Measurements from ENCODE around the gene SMARCA1.
A peak's percentile ranks its signal among the peaks of the same experiment; 100 is the strongest.
"Not testable (repeated sequence)": the region's sequence is repeated elsewhere in the genome, so short reads cannot be mapped to it uniquely, and the experiment has no call there.

Gene SMARCA1, protein sequence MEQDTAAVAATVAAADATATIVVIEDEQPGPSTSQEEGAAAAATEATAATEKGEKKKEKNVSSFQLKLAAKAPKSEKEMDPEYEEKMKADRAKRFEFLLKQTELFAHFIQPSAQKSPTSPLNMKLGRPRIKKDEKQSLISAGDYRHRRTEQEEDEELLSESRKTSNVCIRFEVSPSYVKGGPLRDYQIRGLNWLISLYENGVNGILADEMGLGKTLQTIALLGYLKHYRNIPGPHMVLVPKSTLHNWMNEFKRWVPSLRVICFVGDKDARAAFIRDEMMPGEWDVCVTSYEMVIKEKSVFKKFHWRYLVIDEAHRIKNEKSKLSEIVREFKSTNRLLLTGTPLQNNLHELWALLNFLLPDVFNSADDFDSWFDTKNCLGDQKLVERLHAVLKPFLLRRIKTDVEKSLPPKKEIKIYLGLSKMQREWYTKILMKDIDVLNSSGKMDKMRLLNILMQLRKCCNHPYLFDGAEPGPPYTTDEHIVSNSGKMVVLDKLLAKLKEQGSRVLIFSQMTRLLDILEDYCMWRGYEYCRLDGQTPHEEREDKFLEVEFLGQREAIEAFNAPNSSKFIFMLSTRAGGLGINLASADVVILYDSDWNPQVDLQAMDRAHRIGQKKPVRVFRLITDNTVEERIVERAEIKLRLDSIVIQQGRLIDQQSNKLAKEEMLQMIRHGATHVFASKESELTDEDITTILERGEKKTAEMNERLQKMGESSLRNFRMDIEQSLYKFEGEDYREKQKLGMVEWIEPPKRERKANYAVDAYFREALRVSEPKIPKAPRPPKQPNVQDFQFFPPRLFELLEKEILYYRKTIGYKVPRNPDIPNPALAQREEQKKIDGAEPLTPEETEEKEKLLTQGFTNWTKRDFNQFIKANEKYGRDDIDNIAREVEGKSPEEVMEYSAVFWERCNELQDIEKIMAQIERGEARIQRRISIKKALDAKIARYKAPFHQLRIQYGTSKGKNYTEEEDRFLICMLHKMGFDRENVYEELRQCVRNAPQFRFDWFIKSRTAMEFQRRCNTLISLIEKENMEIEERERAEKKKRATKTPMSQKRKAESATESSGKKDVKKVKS

DNA sequence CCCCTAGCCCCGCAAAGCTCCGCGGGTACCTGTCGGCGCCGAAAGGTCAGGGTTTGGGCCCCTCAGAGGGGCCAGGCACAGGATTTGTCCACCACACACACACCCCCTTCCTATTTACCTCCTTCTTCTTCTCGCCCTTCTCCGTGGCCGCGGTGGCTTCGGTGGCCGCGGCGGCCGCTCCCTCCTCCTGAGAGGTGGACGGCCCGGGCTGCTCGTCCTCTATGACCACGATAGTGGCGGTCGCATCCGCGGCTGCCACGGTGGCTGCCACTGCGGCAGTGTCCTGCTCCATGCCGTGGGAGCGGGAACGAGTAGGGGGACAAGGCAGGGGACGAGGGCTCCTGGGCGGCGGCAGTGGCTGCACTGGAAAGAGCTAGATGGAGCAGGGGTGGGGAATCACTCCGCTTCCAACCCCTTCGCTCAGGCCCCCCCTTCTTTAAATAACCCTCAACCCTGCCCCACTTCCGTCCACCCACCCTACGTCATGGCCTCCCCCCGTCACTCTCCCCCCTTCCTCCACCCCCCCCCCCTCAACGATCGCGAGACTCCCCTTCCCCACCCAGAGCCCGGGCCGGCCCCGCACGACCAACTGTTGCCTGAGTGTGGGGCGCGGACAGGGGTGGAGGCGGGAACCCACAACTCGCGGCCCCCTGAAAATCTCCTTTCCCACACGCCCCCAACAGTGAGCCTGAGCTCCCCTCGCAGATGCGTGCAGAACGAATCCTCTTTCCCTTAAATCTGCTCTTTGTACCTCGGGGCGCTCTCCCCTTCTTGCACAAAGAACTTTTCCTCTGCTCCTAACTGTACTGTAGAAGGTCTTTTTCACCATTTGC, at the start of gene SMARCA1:
SMARCA1 (minus strand) TSS at position 412 of the 833 bp plus-strand sequence; CDS start at position 292, 120 bp downstream.
- Histone ChIP-seq H3K27me3 (ENCODE audit: low read depth, low read length) (no peaks in the 10 kb centered on the region), H3K27ac (ENCODE audit: low read length) (no peak within 1 kb of the TSS), H3K9me3 (ENCODE audit: control insufficient read depth in 1 of 2, low read length in 2 of 2) (no peaks in the 10 kb centered on the region), H3K36me3 (ENCODE audit: control insufficient read depth in 1 of 2, insufficient read depth in 2 of 2, low read length in 2 of 2) (no peaks in the 10 kb centered on the region), H3K4me1 (ENCODE audit: control insufficient read depth in 1 of 2, insufficient read depth in 2 of 2, low read length in 2 of 2) (peaks cover 0 to 6% of the 10 kb centered on the region in 2 donors), H3K4me3 (ENCODE audit: low read depth in 1 of 2, low read length in 2 of 2) (peak within 1 kb of the TSS; percentile 56 to 75)

DNA sequence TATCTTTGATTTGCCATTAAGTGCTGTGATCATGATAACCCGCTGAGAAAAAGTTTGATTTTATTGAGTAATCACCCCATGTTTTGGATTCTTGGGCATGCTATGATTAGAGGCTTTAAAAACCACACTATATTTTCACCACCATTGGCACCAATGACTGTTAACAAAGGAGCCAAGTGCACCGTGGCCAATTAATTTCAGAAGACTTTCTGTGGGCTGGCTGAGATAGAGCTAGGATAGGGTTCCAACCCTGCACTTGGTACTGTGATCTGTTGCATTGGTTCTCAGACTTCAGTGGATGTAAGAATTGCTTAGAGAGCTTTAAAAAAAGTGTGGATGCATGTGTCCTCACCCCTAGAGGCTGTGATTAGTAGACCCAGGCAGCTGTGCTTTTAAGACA, 49.1 kb upstream of the SMARCA1 start:
- Histone ChIP-seq H3K4me3 (ENCODE audit: low read depth in 1 of 2, low read length in 2 of 2) (no peak overlapping the region), H3K27ac (ENCODE audit: low read length) (no peak overlapping the region), H3K4me1 (ENCODE audit: control insufficient read depth in 1 of 2, insufficient read depth in 2 of 2, low read length in 2 of 2) (peaks cover 0 to 7% of the 10 kb centered on the region in 2 donors), H3K27me3 (ENCODE audit: low read depth, low read length) (no peaks in the 10 kb centered on the region), H3K9me3 (ENCODE audit: control insufficient read depth in 1 of 2, low read length in 2 of 2) (no peaks in the 10 kb centered on the region), H3K36me3 (ENCODE audit: control insufficient read depth in 1 of 2, insufficient read depth in 2 of 2, low read length in 2 of 2) (peaks cover 21 to 27% of the 10 kb centered on the region in 2 donors)

DNA sequence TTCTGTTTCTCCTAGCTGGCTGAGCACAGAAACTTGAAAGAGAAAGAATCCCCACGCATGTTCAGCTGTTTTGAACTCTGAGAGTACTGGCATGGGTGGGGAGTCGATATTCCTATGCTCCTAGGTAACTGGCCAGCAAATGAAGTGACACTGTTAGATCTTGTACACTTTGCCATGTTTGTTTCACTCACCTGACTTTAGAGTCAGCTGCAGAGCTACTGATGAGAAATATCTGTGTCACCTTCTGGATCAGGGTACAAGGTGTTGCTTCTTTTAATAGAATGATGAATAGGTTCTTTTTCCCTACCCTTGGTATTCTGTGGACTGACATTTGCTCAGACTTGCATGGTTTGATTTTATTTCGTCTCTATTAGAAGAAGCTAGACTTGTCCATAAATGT, 45.1 kb upstream of the SMARCA1 start:
- Histone ChIP-seq H3K4me1 (ENCODE audit: control insufficient read depth in 1 of 2, insufficient read depth in 2 of 2, low read length in 2 of 2) (peaks cover 7 to 8% of the 10 kb centered on the region in 2 donors), H3K36me3 (ENCODE audit: control insufficient read depth in 1 of 2, insufficient read depth in 2 of 2, low read length in 2 of 2) (peaks cover 9 to 10% of the 10 kb centered on the region in 2 donors), H3K27me3 (ENCODE audit: low read depth, low read length) (no peaks in the 10 kb centered on the region), H3K4me3 (ENCODE audit: low read depth in 1 of 2, low read length in 2 of 2) (no peak overlapping the region), H3K9me3 (ENCODE audit: control insufficient read depth in 1 of 2, low read length in 2 of 2) (no peaks in the 10 kb centered on the region), H3K27ac (ENCODE audit: low read length) (no peak overlapping the region)

DNA sequence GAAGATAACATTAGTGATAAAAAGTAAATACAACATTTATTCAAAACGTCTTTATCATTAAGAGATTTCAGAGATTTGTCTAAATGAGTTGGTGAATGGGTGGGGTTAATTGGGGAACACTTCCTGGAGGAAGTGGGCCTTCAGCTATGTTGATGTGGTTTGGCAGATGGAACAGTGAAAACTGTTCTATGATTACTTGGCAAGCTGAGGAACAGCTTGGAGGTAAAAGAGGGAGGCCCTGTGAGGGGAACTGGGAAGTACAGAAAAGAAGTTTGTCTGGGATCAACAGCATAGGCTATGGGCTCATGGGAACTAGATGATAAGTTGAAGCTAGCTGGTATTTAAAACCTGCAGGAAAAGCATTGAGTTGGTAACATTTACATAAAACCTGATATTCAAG, 42.8 kb upstream of the SMARCA1 start:
- Histone ChIP-seq H3K36me3 (ENCODE audit: control insufficient read depth in 1 of 2, insufficient read depth in 2 of 2, low read length in 2 of 2) (peaks cover 24 to 28% of the 10 kb centered on the region in 2 donors), H3K9me3 (ENCODE audit: control insufficient read depth in 1 of 2, low read length in 2 of 2) (no peaks in the 10 kb centered on the region), H3K4me3 (ENCODE audit: low read depth in 1 of 2, low read length in 2 of 2) (no peak overlapping the region), H3K4me1 (ENCODE audit: control insufficient read depth in 1 of 2, insufficient read depth in 2 of 2, low read length in 2 of 2) (peaks cover 7 to 8% of the 10 kb centered on the region in 2 donors), H3K27me3 (ENCODE audit: low read depth, low read length) (no peaks in the 10 kb centered on the region), H3K27ac (ENCODE audit: low read length) (no peak overlapping the region)

DNA sequence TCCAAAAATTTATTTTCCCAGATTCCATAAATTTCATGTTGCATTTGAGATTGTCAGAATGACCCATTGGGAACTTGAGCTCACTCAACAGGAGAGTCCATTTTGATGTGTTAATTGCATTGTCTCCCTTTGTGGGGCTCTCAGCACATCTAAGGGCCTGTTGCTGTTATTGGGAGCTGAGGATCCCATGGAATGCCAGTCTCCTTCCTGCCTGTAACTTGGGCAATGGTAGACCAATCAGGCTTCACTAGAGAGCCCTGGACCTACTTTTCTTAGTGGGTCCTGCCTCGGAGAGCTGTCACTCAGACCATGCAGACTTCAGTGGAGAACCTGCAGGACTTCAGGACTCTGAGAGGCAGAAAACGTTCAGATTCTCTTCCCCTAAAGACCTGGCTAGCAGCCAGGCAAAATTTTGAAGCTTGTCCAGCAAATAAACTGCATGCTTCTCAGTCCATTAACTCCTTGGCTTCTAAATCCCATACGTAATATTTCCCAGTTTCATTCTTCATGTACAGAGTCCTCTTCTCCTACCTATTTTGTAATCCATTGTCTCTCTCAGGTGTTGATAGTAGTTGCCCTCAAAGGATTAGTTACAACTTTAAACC, 41.9 kb upstream of the SMARCA1 start:
- no peaks in the 10 kb centered on the region for H3K9me3 ChIP-seq (ENCODE audit: control insufficient read depth in 1 of 2, low read length in 2 of 2)
- no peak overlapping the region for H3K4me3 ChIP-seq (ENCODE audit: low read depth in 1 of 2, low read length in 2 of 2)
- H3K36me3 ChIP-seq (ENCODE audit: control insufficient read depth in 1 of 2, insufficient read depth in 2 of 2, low read length in 2 of 2): peaks cover 31 to 33% of the 10 kb centered on the region in 2 donors
- peaks cover 7 to 8% of the 10 kb centered on the region in 2 donors for H3K4me1 ChIP-seq (ENCODE audit: control insufficient read depth in 1 of 2, insufficient read depth in 2 of 2, low read length in 2 of 2)
- H3K27ac ChIP-seq (ENCODE audit: low read length): no peak overlapping the region
- H3K27me3 ChIP-seq (ENCODE audit: low read depth, low read length): no peaks in the 10 kb centered on the region

DNA sequence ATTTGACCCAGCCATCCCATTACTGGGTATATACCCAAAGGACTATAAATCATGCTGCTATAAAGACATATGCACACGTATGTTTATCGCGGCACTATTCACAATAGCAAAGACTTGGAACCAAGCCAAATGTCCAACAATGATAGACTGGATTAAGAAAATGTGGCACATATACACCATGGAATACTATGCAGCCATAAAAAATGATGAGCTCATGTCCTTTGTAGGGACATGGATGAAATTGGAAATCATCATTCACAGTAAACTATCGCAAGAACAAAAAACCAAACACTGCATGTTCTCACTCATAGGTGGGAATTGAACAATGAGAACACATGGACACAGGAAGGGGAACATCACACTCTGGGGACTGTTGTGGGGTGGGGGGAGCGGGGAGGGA, 41.1 kb upstream of the SMARCA1 start:
- H3K36me3 ChIP-seq (ENCODE audit: control insufficient read depth in 1 of 2, insufficient read depth in 2 of 2, low read length in 2 of 2): peaks cover 31 to 35% of the 10 kb centered on the region in 2 donors
- H3K4me1 ChIP-seq (ENCODE audit: control insufficient read depth in 1 of 2, insufficient read depth in 2 of 2, low read length in 2 of 2); H3K4me3 ChIP-seq (ENCODE audit: low read depth in 1 of 2, low read length in 2 of 2); H3K27me3 ChIP-seq (ENCODE audit: low read depth, low read length); H3K27ac ChIP-seq (ENCODE audit: low read length); H3K9me3 ChIP-seq (ENCODE audit: control insufficient read depth in 1 of 2, low read length in 2 of 2): not testable (repeated sequence)

DNA sequence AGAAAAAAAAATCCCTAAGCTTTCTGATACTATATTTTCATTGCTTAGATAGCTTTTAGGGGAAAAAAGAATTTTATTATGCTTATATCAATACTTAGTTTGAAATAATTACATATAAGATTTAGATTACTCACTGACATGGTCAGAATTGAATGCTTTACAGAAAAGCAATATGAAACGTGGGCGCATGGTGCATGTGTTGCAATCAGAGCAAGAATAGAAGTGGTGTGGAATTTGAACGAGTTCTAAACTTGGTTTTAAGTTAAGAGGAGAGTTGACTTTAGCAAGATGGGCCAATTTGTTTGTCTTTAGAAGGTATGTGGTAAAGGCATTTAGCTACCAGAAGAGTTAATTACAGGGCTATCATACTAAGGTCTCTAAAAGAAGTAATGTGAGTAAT, 38.2 kb upstream of the SMARCA1 start:
- Histone ChIP-seq H3K27me3 (ENCODE audit: low read depth, low read length) (no peaks in the 10 kb centered on the region), H3K9me3 (ENCODE audit: control insufficient read depth in 1 of 2, low read length in 2 of 2) (no peaks in the 10 kb centered on the region), H3K4me3 (ENCODE audit: low read depth in 1 of 2, low read length in 2 of 2) (no peak overlapping the region), H3K36me3 (ENCODE audit: control insufficient read depth in 1 of 2, insufficient read depth in 2 of 2, low read length in 2 of 2) (peaks cover 23 to 41% of the 10 kb centered on the region in 2 donors), H3K4me1 (ENCODE audit: control insufficient read depth in 1 of 2, insufficient read depth in 2 of 2, low read length in 2 of 2) (peaks cover 7 to 14% of the 10 kb centered on the region in 2 donors), H3K27ac (ENCODE audit: low read length) (no peak overlapping the region)

DNA sequence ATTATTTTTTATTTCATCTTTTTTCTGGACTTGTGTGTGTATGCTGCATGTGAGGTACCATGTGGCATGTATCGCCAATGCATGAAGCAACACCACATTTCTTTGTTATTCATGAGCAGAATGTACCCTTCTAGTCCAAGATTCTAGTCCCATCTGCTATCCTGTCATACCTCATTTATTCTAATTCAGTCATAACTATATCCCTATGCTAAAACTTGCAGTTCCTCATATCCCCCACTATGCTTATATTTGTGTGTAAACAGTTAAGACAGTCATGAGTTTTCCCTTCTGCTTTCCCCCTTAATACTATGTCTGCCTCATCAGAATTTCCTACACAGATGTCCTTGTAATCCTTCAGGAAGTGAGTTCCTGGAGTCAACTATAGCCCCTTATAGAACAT, 36.5 kb upstream of the SMARCA1 start:
- no peak overlapping the region for H3K4me3 ChIP-seq (ENCODE audit: low read depth in 1 of 2, low read length in 2 of 2)
- no peaks in the 10 kb centered on the region for H3K27me3 ChIP-seq (ENCODE audit: low read depth, low read length)
- H3K27ac ChIP-seq (ENCODE audit: low read length): no peak overlapping the region
- no peaks in the 10 kb centered on the region for H3K9me3 ChIP-seq (ENCODE audit: control insufficient read depth in 1 of 2, low read length in 2 of 2)
- peaks cover 0 to 6% of the 10 kb centered on the region in 2 donors for H3K4me1 ChIP-seq (ENCODE audit: control insufficient read depth in 1 of 2, insufficient read depth in 2 of 2, low read length in 2 of 2)
- H3K36me3 ChIP-seq (ENCODE audit: control insufficient read depth in 1 of 2, insufficient read depth in 2 of 2, low read length in 2 of 2): peaks cover 23 to 41% of the 10 kb centered on the region in 2 donors

DNA sequence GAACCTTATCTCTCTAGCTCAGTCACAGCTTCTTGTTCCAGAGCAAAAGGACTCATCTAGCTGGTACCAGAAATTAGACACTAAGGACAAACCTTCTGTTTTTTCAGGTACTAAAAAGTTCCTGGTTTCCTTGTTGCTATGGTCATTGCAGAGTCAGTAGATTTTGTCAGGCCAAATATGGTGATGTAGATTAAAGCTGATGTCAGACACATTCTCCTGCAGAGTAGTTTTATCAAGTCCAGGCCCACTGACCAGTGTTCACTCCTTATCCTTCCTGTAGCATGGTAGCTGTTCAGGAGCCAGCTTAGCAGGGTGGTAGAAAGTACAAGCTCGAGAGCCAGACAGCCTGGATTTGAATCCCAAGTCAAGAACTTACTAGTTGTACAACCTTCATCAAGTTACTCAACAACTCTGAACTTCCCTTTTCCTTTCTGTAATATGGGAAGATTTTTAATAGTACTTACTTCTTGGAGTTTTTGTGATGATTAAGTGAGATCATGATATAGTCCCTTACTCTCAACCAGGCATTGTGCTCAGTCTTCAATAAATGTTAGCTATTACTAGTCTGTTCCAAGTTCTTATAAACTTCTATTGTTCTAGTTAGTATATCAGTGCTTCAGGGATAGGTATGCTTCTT, 34.7 kb upstream of the SMARCA1 start:
- no peaks in the 10 kb centered on the region for H3K27me3 ChIP-seq (ENCODE audit: low read depth, low read length)
- no peak overlapping the region for H3K4me3 ChIP-seq (ENCODE audit: low read depth in 1 of 2, low read length in 2 of 2)
- H3K36me3 ChIP-seq (ENCODE audit: control insufficient read depth in 1 of 2, insufficient read depth in 2 of 2, low read length in 2 of 2): peaks cover 20 to 39% of the 10 kb centered on the region in 2 donors
- H3K27ac ChIP-seq (ENCODE audit: low read length): no peak overlapping the region
- no peaks in the 10 kb centered on the region for H3K9me3 ChIP-seq (ENCODE audit: control insufficient read depth in 1 of 2, low read length in 2 of 2)
- H3K4me1 ChIP-seq (ENCODE audit: control insufficient read depth in 1 of 2, insufficient read depth in 2 of 2, low read length in 2 of 2): peaks cover 0 to 6% of the 10 kb centered on the region in 2 donors

DNA sequence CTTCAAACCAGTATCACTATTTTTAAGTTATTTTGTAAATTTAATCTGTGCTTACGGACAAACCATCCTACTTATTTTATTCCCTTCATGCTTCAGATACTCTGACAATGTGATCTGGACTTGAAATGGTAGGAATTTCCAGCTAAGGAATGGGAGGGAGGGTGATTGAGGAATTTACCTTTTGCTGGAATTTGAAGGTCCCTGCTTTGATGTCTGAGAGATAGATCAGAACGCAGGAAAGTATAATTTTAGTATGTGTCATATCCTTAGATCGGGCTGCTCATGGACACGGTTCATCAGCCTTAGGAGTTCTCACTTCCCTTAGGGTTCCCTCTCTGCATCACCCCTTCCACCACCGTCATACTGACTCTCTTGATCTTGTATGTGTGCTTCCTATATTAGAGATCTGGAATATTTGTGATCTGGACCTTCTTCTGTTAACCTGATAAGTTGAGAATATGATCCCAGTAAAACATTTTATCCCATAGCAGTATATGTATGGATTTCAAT, 33.6 kb upstream of the SMARCA1 start:
- H3K36me3 ChIP-seq (ENCODE audit: control insufficient read depth in 1 of 2, insufficient read depth in 2 of 2, low read length in 2 of 2): peaks cover 12 to 28% of the 10 kb centered on the region in 2 donors

More for the DNA sequence above, 33.6 kb upstream of the SMARCA1 start:
- Histone ChIP-seq H3K27ac (ENCODE audit: low read length) (no peak overlapping the region), H3K4me1 (ENCODE audit: control insufficient read depth in 1 of 2, insufficient read depth in 2 of 2, low read length in 2 of 2) (peaks cover 0 to 6% of the 10 kb centered on the region in 2 donors), H3K4me3 (ENCODE audit: low read depth in 1 of 2, low read length in 2 of 2) (no peak overlapping the region), H3K27me3 (ENCODE audit: low read depth, low read length) (no peaks in the 10 kb centered on the region), H3K9me3 (ENCODE audit: control insufficient read depth in 1 of 2, low read length in 2 of 2) (no peaks in the 10 kb centered on the region)

Measured in muscle layer of duodenum (tissue), 2 donors.